Trophoblast cell (in vitro differentiated cells and primary cell): Measurements from ENCODE around the gene LMF2.

Source experiments
- DNase-seq, 2 donors: peaks; one replicate each; pipeline ENCODE4 v3.0.0-alpha.2; 2016
- H2AFZ ChIP-seq: 2 replicates; pipeline ENCODE4 v1.6.1; 2013; ENCODE audit warnings: low read length, moderate library complexity, mild to moderate bottlenecking; ENCODE audit not compliant: insufficient read depth, poor library complexity
- H2AK5ac ChIP-seq: 2 replicates; pipeline ENCODE4 v1.6.1; 2013; ENCODE audit warnings: mild to moderate bottlenecking, low read length
- H2BK120ac ChIP-seq: 2 replicates; pipeline ENCODE4 v1.6.1; 2013; ENCODE audit warnings: low read length, mild to moderate bottlenecking, moderate library complexity; ENCODE audit not compliant: insufficient read depth, poor library complexity
- H2BK12ac ChIP-seq: 2 replicates; pipeline ENCODE4 v1.6.1; 2013; ENCODE audit warnings: mild to moderate bottlenecking, low read length, moderate library complexity
- H2BK5ac ChIP-seq: 2 replicates; pipeline ENCODE4 v1.6.1; 2013; ENCODE audit warnings: low read length, low read depth, moderate library complexity, mild to moderate bottlenecking; ENCODE audit not compliant: poor library complexity
- H3K14ac ChIP-seq: 2 replicates; pipeline ENCODE4 v1.6.1; 2013; ENCODE audit warnings: mild to moderate bottlenecking, low read length
- H3K18ac ChIP-seq: 2 replicates; pipeline ENCODE4 v1.6.1; 2013; ENCODE audit warnings: mild to moderate bottlenecking, low read length
- H3K23ac ChIP-seq: 2 replicates; pipeline ENCODE4 v1.6.1; 2013; ENCODE audit warnings: low read length
- H3K27ac ChIP-seq: 2 replicates; pipeline ENCODE4 v1.5.1; 2013; ENCODE audit warnings: low read depth, mild to moderate bottlenecking, inconsistent platforms, low read length, moderate library complexity
- H3K27me3 ChIP-seq: 2 replicates; pipeline ENCODE4 v1.6.1; 2013; ENCODE audit warnings: inconsistent platforms, mild to moderate bottlenecking, low read length, moderate library complexity; ENCODE audit not compliant: insufficient read depth
- H3K36me3 ChIP-seq, 2 experiments: 1 replicate in 1 of 2; 2 replicates in 1 of 2; pipeline ENCODE4 v1.6.1; 2013; ENCODE audit warnings: low read length in 2 of 2, mild to moderate bottlenecking in 2 of 2, moderate library complexity in 1 of 2; ENCODE audit not compliant: insufficient read depth in 2 of 2, control insufficient read depth in 1 of 2
- H3K4ac ChIP-seq: 2 replicates; pipeline ENCODE4 v1.6.1; 2013; ENCODE audit warnings: low read depth, mild to moderate bottlenecking, low read length, moderate library complexity
- H3K4me1 ChIP-seq, 2 experiments: 1 replicate in 1 of 2; 2 replicates in 1 of 2; pipeline ENCODE4 v1.6.1; 2013; ENCODE audit warnings: low read length in 2 of 2, mild to moderate bottlenecking in 2 of 2, moderate library complexity in 1 of 2; ENCODE audit not compliant: insufficient read depth in 2 of 2, control insufficient read depth in 1 of 2
- H3K4me2 ChIP-seq: 2 replicates; pipeline ENCODE4 v1.6.1; 2013; ENCODE audit warnings: inconsistent platforms, mild to moderate bottlenecking, low read length, moderate library complexity
- H3K4me3 ChIP-seq: 2 replicates; pipeline ENCODE4 v1.5.1; 2013; ENCODE audit warnings: mild to moderate bottlenecking, low read depth, low read length, inconsistent platforms
- H3K79me1 ChIP-seq: one replicate; pipeline ENCODE4 v1.6.1; 2013; ENCODE audit warnings: low read length
- H3K79me2 ChIP-seq: 2 replicates; pipeline ENCODE4 v1.6.1; 2013; ENCODE audit warnings: low read length, mild to moderate bottlenecking; ENCODE audit not compliant: control insufficient read depth, insufficient read depth, poor library complexity
- H3K9ac ChIP-seq: 2 replicates; pipeline ENCODE4 v1.6.1; 2013; ENCODE audit warnings: mild to moderate bottlenecking, low read length
- H3K9me3 ChIP-seq: 2 replicates; pipeline ENCODE4 v1.6.1; 2013; ENCODE audit warnings: low read depth, mild to moderate bottlenecking, control low read depth, inconsistent platforms, low read length; ENCODE audit not compliant: insufficient read depth
- H4K12ac ChIP-seq: 2 replicates; pipeline ENCODE4 v1.6.1; 2013; ENCODE audit warnings: low read depth, mild to moderate bottlenecking, low read length, moderate library complexity
- H4K8ac ChIP-seq: 2 replicates; pipeline ENCODE4 v1.6.1; 2013; ENCODE audit warnings: low read depth, mild to moderate bottlenecking, low read length, moderate library complexity
- H4K91ac ChIP-seq: one replicate; pipeline ENCODE4 v1.6.1; 2013; ENCODE audit warnings: low read depth, mild to moderate bottlenecking, low read length, moderate library complexity
- WGBS: extraction: QIAGEN DNeasy Blood & Tissue Kit; methylation state at CpG from one replicate; pipeline ENCODE4 v1.1.7; 2013; ENCODE audit warnings: missing lambda C conversion rate; ENCODE audit not compliant: insufficient read length, insufficient coverage; ENCODE audit errors: extremely low coverage; 5-methylcytosine and 5-hydroxymethylcytosine counted together

Gene LMF2

GRCh38 chr22:50477923-50478322 lies 29.6 kb downstream of the LMF2 start:
- Histone ChIP-seq H3K4ac (no peak overlapping the region), H3K79me1 (peaks cover 13% of the 10 kb centered on the region), H2BK12ac (no peak overlapping the region), H4K8ac (no peak overlapping the region), H3K14ac (no peak overlapping the region), H4K91ac (no peak overlapping the region), H3K27ac (no peak overlapping the region), H3K4me2 (no peak overlapping the region), H3K36me3 (no peaks in the 10 kb centered on the region), H3K23ac (no peak overlapping the region), H3K79me2 (peaks cover 18% of the 10 kb centered on the region), H3K9me3 (peaks cover 7% of the 10 kb centered on the region), H3K18ac (no peak overlapping the region), H3K9ac (no peak overlapping the region), H3K27me3 (peaks cover 17% of the 10 kb centered on the region), H4K12ac (no peak overlapping the region), H2AFZ (no peak overlapping the region), H3K4me3 (no peak overlapping the region), H2BK120ac (no peak overlapping the region), H2BK5ac (no peak overlapping the region), H2AK5ac (no peak overlapping the region), H3K4me1 (peaks cover 15 to 19% of the 10 kb centered on the region in 2 experiments)
- no CpG with 5 or more reads among the region's 12 CpGs for WGBS
- no peak for DNase-seq

- DNase-seq: no peak
- peaks cover 11% of the 10 kb centered on the region for H3K79me1 ChIP-seq
- no peak overlapping the region for H3K9ac ChIP-seq
- no peak overlapping the region for H3K23ac ChIP-seq
- H4K91ac ChIP-seq: peak overlapping the region; percentile 19
- no peak overlapping the region for H2BK120ac ChIP-seq
- no peak overlapping the region for H4K12ac ChIP-seq
- WGBS: no CpG with 5 or more reads among the region's 7 CpGs
- no peak overlapping the region for H2BK12ac ChIP-seq
- H2BK5ac ChIP-seq: no peak overlapping the region
- H3K4me3 ChIP-seq: no peak overlapping the region
- H3K4ac ChIP-seq: no peak overlapping the region
- no peak overlapping the region for H3K27ac ChIP-seq
- H4K8ac ChIP-seq: no peak overlapping the region
- peaks cover 20% of the 10 kb centered on the region for H3K79me2 ChIP-seq
- no peak overlapping the region for H3K18ac ChIP-seq
- H3K14ac ChIP-seq: no peak overlapping the region
- peaks cover 16% of the 10 kb centered on the region for H3K27me3 ChIP-seq
- no peak overlapping the region for H3K4me2 ChIP-seq
- H2AK5ac ChIP-seq: no peak overlapping the region
- H3K36me3 ChIP-seq: peaks cover 0 to 3% of the 10 kb centered on the region in 2 experiments
- peaks cover 7% of the 10 kb centered on the region for H3K9me3 ChIP-seq
- H3K4me1 ChIP-seq: peaks cover 21 to 28% of the 10 kb centered on the region in 2 experiments
- no peak overlapping the region for H2AFZ ChIP-seq
Measured at GRCh38 chr22:50476868-50477267, 30.6 kb downstream of the LMF2 start.

GRCh38 chr22:50475652-50476002 lies 31.9 kb downstream of the LMF2 start:
- peak overlapping the region; percentile 29 for H2BK120ac ChIP-seq
- peak overlapping the region; percentile 81 for H4K8ac ChIP-seq
- H4K12ac ChIP-seq: peak overlapping the region; percentile 83
- peaks cover 5% of the 10 kb centered on the region for H3K9me3 ChIP-seq
- peaks cover 6% of the 10 kb centered on the region for H3K79me1 ChIP-seq
- WGBS: no CpG with 5 or more reads among the region's 6 CpGs
- no peak overlapping the region for H2BK5ac ChIP-seq
- H3K4me3 ChIP-seq: no peak overlapping the region
- H2AK5ac ChIP-seq: peak overlapping the region; percentile 83
- H3K27me3 ChIP-seq: peaks cover 6% of the 10 kb centered on the region
- peaks cover 3 to 4% of the 10 kb centered on the region in 2 experiments for H3K36me3 ChIP-seq
- peaks cover 27 to 28% of the 10 kb centered on the region in 2 experiments for H3K4me1 ChIP-seq
- H3K79me2 ChIP-seq: peaks cover 24% of the 10 kb centered on the region
- peak overlapping the region; percentile 44 for H3K4ac ChIP-seq
- DNase-seq: no peak
- no peak overlapping the region for H3K23ac ChIP-seq
- H3K14ac ChIP-seq: peak overlapping the region; percentile 76
- H3K18ac ChIP-seq: no peak overlapping the region
- H2AFZ ChIP-seq: peak overlapping the region; percentile 66
- H2BK12ac ChIP-seq: no peak overlapping the region
- peak overlapping the region; percentile 82 for H3K4me2 ChIP-seq
- peak overlapping the region; percentile 55 for H4K91ac ChIP-seq
- H3K9ac ChIP-seq: no peak overlapping the region
- no peak overlapping the region for H3K27ac ChIP-seq

- peaks cover 3% of the 10 kb centered on the region for H3K9me3 ChIP-seq
- H3K4me1 ChIP-seq: peaks cover 28 to 34% of the 10 kb centered on the region in 2 experiments
- no peak within 1 kb of the TSS for H3K23ac ChIP-seq
- peak within 1 kb of the TSS; percentile 53 for H2BK120ac ChIP-seq
- H3K18ac ChIP-seq: peak within 1 kb of the TSS; percentile 80
- H2BK5ac ChIP-seq: peak within 1 kb of the TSS; percentile 36
- peak within 1 kb of the TSS; percentile 83 for H4K12ac ChIP-seq
- H2AFZ ChIP-seq: peak within 1 kb of the TSS; percentile 74
- H3K79me2 ChIP-seq: peaks cover 24% of the 10 kb centered on the region
- H3K27me3 ChIP-seq: peaks cover 1% of the 10 kb centered on the region
- peak within 1 kb of the TSS; percentile 83 for H2AK5ac ChIP-seq
- peaks cover 6% of the 10 kb centered on the region for H3K79me1 ChIP-seq
- H3K27ac ChIP-seq: no peak within 1 kb of the TSS
- H3K36me3 ChIP-seq: peaks cover 3 to 4% of the 10 kb centered on the region in 2 experiments
- peak within 1 kb of the TSS; percentile 81 for H4K8ac ChIP-seq
- no CpG with 5 or more reads among the region's 97 CpGs for WGBS
- peak within 1 kb of the TSS; percentile 93 for H3K14ac ChIP-seq
- H3K9ac ChIP-seq: peak within 1 kb of the TSS; percentile 94
- peak within 1 kb of the TSS; percentile 42 for H2BK12ac ChIP-seq
- peak; percentile 95 to 98 for DNase-seq
- H3K4ac ChIP-seq: peak within 1 kb of the TSS; percentile 66
- peak within 1 kb of the TSS; percentile 75 for H4K91ac ChIP-seq
- peak within 1 kb of the TSS; percentile 89 for H3K4me3 ChIP-seq
- H3K4me2 ChIP-seq: peak within 1 kb of the TSS; percentile 82
Measured at GRCh38 chr22:50474710-50475651, 32.5 kb downstream of the LMF2 start, which contains the start of gene SBF1. SBF1 (minus strand) TSS chr22:50475035; CDS start chr22:50474840, 195 bp downstream.
